Globus pallidus (tissue), 1 donor: ENCODE measurements around the gene CYP2E1.
"Not testable (repeated sequence)": the region's sequence is repeated elsewhere in the genome, so short reads cannot be mapped to it uniquely, and the experiment has no call there.

ENCODE experiments used
- DNase-seq: peaks from one replicate; pipeline ENCODE4 v3.0.0-alpha.2; 2015; ENCODE audit warnings: low spot score

The CYP2E1 gene

DNA sequence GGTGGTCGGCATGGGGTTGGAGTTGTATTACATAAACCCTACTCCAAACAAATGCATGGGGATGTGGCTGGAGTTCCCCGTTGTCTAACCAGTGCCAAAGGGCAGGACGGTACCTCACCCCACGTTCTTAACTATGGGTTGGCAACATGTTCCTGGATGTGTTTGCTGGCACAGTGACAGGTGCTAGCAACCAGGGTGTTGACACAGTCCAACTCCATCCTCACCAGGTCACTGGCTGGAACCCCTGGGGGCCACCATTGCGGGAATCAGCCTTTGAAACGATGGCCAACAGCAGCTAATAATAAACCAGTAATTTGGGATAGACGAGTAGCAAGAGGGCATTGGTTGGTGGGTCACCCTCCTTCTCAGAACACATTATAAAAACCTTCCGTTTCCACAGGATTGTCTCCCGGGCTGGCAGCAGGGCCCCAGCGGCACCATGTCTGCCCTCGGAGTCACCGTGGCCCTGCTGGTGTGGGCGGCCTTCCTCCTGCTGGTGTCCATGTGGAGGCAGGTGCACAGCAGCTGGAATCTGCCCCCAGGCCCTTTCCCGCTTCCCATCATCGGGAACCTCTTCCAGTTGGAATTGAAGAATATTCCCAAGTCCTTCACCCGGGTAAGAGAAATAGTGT lies at the start of gene CYP2E1:
Gene CYP2E1, plus strand, starts transcription at position 407 of the 632 bp plus-strand sequence. Its CDS starts 33 bp downstream, at position 440.
- no peak for DNase-seq

DNA sequence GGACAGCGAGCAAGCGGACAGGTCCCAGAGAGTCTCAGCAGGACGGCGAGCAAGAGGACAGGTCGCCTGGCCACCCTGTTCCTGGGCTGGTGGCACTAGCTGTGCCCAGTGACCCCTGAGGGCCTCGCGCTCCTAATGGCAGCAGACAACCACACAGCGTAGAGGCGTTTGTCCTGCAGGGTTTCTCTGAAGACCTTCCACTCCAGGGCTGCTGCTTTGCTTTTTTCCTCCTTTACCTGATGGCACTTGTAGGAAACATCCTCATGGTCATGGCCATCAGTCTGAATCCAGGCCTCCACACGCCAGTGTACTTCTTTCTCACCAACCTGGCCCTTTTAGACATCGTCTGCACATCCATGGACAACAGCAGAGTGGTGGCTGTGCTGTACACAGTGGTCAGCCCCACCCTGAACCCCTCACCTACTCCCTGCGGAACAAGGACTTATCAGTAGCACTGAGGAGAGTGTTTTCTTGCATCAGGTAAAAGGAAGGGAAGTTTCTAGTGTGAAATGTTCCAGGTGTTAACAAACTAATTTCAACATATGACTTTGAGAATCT lies 46.0 kb upstream of the CYP2E1 start:
- no peak for DNase-seq

DNA sequence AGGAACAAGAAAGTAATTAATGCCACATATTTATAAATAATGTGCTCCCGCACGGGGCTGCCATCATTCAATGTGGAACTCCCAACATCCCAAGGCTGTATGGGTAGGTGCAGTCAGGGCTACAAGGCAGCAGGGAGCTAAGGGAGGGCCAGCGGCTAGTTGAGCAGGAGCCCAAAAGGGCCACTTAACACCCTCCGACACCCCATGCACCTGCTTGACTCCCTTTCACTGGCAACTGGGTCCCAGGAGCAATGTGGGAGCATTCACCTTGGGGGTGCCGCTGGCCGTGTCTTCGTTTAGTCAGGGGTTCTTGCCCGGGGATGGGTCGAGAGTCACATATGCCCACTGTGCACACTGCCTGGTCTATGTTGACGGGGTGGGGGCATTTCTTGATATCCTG lies 45.5 kb upstream of the CYP2E1 start:
- DNase-seq = no peak

DNA sequence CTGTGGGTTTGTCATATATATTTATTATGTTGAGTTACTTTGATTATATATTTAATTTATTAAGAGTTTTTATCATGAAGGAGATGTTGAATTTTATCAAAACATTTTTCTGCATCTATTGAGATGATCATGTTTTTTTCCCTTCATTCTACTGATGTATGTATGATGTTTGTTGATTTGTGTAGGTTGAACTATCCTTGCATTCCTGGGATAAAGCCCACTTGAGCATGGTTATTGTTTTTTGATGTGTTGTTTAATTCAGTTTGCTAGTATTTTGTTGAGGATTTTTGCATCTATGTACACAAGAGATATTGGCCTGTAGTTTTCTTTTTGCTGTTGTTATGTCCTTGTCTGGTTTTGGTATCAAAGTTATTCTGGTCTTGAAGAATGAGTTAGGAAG lies 42.3 kb upstream of the CYP2E1 start:
- DNase-seq = no peak

DNA sequence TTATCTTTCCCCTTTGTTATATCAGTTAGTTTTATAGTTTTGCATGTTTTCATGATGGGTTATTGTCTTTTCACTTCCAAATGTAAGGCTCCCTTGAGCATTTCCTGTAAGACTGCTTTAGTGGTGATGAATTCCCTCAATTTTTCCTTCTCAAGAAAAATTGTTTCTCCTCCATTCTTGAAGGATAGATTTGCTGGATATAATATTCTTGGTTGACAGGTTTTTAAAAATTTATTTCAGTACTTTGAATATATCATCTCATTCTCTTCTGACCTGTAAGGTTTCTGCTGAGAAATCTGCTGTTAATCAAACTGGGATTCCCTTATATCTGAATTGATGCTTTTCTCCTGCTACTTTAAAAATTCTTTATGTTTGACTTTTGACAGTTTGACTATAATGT lies 40.1 kb upstream of the CYP2E1 start:
- DNase-seq = no peak

DNA sequence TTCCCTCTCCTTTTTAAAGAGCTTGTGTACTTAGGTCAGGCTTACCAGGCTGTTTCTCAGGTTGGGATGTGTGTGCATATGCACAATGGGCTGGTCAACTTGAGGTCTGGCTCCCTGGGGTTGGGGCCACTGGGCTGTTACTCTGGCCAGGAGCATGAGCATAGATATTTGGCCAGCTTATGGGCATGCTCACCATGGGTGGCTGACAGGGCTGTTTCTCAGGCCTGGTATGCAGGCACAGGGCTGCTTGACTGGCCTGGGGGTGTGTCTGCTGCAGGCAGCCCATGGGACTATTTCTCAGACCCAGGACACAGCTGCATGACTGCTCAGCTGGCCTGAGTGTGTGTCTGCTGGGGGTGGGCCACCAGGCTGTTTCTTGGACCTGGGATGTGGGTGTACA lies 38.8 kb upstream of the CYP2E1 start:
- no peak for DNase-seq

DNA sequence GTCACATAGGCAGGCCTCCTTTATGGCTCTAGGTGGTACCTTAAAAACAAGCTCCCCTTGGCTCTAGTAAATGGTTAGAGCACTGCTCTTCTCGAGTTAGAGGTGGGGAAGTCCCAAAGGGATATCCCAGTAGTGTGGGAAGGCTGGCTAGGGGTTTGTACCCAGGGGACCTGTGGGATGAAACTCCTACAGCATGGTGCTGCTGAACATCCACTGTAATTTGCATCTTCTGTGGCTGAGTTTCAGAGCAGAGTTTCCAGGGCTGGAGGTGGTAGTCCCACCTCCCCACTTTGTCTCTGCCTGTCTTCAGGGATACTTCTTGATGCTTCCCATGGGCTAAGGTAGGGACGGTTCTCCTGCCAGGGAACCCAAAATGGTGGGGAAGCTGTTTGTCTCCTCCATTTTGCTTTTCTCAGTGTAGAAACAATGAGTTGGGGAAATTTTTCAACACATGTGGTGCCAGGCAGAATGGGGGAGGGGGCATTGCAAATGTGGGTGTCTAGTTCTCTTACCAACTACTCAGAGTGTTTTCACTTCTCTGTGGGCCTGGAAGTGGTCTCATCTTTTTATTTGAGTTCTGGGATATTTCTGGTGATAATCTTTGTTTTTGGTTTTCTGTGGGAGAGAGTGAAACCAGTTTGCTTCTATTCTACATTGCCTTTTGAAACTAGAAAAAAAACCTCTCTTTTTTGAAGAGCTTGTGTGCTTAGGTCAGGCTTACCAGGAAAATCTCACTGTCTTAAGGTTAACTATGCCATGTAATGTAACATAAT lies 37.2 kb upstream of the CYP2E1 start:
- DNase-seq = no peak

DNA sequence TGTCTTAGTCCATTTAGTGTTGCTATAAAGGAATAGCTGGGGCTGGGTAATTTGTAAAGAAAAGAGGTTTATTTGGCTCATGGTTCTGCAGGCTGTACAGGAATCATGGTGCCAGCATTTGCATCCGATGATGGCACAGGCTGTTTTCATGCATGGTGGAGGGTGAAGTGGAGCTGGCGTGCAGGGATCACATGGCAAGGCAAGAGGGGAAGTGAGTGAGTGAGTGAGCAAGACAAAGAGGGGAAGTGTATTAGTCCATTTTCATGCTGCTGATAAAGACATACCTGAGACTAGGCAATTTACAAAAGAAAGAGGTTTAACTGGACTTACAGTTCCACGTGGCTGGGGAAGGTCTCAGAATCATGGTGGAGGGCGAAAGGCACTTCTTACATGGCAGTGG lies 33.6 kb upstream of the CYP2E1 start:
- DNase-seq = not testable (repeated sequence)

DNA sequence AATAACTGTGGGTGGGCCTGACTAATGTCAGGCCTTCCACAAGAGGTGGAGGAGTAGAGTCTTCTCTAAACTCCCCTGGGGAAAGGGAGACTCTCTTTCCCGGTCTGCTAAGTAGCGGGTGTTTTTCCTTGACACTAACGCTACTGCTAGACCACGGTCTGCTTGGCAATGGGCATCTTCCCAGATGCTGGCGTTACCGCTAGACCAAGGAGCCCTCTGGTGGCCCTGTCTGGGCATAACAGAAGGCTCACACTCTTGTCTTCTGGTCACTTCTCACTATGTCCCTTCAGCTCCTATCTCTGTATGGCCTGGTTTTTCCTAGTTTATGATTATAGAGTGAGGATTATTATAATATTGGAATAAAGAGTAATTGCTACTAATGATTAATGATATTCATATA lies 29.8 kb upstream of the CYP2E1 start:
- not testable (repeated sequence) for DNase-seq

DNA sequence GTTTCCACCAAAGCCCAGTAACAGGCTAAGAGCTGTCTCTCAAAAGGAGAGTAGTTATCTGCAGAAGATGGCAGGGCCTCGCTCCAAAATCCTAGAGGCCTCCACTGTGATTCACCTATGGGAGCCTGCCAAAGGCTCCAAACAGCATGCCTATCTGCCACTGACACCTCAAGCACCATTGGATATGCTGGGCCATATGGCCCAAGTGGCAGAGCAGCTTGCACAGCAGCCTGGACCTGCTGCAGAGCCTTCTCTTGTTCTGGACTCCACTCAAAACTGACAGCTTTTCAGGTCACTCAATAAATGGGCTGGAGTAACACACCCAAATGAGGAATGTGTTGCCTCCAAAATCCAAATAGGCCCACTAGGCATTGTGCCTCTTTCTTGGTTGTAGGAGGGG lies 28.0 kb upstream of the CYP2E1 start:
- not testable (repeated sequence) for DNase-seq

DNA sequence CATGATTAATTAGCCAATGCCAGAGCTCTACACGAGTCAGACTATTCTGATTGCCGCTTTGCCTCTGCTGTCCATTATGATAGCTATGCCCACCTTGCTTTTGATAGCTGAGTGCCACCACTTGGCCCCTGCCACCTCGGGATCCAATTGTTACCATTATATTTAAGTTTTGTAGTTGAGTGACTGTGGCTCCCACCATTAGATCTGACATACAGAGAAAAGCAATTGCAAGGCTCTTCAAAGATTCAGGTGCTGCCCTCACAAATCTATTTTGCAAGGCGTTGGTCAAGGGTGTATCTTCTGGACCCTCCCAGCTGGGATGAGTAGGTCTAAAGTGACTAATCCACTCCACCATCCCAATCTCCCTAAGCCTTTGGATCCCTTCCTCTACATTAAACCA lies 26.3 kb upstream of the CYP2E1 start:
- DNase-seq = not testable (repeated sequence)

DNA sequence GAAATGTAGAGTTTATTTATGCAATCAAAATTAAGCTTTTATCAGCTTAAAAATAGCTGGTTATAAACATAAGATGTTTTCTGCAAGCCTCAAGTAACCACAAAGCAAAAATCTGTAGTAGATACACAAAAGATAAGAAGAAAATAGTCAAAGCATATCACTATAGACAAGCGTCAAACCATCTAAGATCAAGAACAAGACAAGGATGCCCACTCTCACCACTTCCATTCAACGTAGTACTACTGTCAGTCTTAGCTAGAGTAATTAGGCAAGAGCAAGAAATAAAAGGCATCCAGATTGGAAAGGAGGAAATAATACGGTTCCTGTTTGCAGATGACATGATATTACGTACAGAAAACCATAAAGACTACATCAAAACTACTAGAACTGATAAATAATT lies 17.5 kb upstream of the CYP2E1 start:
- no peak for DNase-seq

DNA sequence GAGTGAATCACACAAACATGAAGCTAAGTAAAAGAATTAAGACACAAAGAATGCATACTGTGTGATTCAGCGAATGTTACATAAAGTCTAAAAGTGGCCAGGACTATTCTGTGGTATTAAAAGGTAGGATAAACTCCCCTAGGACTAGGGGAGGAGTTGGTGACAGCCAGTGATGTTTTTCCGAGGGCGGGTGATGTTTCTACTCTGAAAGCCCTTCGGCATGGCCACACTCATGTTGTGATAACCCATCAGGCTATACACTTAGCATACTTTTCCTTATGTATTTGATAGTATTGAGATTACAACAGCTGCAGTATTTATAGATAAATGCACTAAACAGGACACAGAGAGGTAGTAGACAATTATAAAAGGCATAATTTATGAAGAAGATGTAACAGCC lies 15.8 kb upstream of the CYP2E1 start:
- DNase-seq = no peak

DNA sequence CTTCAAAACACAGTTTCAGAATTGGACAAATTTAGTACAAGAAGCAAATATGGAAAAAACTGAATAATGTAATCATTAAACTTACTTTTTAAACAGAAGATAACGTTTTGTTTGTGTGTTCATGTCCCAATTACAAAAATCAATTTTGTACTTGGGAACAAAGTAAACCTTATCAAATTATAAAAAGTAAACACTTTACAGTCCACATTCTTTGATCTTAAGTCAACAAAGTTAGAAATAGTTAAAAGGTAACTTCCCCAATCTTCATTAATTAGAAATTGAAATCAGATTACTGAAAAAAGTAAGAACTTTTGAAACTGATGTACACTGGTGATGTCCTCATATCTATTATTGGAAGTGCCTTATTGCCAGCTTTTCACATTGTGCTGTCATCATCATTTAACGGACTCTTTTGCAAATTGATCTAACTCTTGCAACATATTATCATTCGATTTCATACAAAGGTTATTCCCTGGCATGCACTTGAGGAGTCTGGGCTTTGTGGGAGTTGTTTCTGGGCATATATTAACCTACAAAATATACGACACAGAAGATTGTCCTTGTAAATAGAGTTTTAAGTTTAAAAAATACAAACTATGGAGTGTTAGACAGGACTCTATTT lies 15.1 kb upstream of the CYP2E1 start:
- DNase-seq = no peak

DNA sequence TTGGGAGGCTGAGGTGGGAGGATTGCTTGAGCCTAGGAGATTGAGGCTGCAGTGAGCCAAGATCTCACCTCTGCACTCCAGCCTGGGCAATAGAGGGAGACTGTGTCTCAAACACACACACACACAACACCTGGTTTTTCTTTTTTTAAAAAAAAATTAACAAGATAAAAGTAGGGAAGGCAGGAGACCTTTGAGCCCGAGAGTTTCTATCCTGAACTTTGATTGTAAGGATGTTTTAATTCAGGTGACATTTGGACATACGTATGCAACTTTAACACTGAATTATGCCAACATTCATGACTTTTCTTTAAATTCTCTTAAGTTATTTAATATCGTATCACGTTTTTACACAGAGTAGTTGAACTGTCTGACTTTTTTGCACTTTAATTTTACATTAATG lies 11.7 kb upstream of the CYP2E1 start:
- DNase-seq = no peak

DNA sequence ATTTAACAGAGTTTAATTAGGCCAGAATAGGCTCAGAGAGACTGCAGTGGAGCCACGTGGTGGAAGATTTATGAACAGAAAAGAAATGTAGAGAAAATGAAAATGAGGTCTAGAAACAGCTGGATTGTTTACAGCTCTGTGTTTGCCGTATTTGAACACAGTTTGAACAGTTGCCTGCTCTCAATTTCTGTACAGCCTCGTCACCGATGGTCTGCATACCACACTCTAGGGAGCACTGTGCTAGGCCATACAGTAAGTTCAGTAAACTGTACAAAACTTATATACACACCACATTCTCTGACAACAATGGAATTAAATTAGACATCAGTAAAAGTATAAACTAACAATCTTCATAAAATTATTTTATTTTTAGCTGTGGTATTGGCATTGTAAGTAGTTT lies 11.1 kb upstream of the CYP2E1 start:
- DNase-seq = no peak

DNA sequence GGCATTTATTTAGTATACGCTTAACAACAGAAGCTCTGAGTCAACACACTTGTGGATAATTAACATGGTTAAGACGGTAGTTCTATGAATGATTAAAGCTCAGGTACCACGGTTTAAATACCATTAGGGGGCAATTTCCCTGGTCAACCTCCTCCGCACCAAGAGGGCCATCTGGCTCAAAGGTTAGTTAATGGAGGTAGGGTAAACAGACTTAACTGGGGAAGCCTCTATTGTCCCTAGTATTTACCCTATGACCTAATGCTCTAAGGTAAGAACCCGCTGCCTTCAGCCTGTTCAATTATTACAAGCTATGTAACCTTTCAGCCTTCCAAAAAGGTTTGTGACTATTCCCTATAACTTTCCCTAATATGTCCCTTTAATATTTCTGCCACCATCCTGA lies 8.6 kb upstream of the CYP2E1 start:
- not testable (repeated sequence) for DNase-seq

DNA sequence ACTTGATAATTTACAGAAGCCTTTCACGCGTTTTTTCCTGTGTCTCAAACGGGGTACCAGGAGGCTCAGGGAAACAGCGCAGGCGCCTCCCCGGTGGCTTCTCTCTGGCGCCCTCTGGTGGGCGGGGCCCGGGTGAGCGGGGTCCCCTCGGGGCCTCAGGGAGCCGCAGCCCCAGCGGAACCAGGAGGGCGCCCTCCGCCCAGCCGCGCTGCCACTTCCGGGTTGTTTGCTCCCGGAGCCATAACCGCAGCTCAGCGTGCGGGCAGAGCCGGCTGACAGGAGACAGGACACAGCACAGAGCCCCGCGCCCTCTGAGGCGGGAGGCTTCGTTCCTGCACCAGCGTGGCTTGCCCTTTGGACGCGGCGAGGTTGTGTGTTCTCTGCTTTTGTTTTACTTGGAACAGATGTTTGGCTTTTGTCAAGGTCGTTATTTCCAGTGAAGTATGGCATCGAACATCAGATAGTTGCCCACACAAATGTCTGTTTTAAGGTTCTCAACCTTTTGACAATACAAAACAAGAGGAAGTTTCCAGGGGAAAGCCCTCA lies 6.9 kb upstream of the CYP2E1 start:
- peak; percentile 65 for DNase-seq

DNA sequence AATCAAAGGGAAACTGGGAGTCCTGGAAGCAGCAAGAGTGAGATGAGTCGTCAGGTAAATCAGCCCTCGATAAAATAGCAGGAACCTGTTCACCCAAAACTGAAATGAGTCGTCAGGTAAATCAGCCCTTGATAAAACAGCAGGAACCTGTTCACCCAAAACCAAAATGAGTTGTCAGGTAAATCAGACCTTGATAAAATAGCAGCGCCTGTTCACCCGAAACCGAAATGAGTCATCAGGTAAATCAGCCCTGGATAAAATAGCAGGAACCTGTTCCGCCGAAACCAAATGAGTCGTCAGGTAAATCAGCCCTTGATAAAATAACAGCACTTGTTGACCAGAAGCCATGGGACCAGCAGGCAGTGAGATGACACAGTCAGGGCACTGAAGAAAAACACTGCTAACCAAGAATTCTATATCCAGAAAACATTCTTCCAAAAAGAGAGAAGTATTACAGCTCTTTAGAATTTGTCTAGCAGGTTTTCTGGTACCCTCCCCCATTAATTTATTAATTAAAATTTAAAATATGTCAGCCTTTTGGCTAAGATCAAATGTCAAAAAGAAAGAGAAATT lies 3.4 kb upstream of the CYP2E1 start:
- no peak for DNase-seq

DNA sequence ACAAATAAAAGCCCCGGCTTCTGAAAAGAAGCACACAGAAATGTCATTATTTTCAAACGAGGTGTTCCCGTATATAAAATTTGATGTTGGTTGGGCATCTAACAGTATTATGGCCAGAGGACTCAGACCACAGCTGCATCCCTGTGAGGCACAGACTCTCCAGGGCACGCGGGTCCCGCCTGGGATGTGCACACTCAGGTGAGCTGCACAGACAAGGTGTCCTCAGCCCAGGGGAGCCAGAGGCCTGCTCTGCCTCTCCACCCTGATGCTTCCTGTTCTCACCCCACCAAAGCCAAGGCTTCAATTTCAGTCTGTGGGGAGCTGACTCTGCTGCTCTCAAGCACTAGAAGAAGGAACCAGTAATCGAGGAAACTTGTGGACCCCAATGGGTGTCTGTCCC lies 1.7 kb upstream of the CYP2E1 start:
- no peak for DNase-seq

DNA sequence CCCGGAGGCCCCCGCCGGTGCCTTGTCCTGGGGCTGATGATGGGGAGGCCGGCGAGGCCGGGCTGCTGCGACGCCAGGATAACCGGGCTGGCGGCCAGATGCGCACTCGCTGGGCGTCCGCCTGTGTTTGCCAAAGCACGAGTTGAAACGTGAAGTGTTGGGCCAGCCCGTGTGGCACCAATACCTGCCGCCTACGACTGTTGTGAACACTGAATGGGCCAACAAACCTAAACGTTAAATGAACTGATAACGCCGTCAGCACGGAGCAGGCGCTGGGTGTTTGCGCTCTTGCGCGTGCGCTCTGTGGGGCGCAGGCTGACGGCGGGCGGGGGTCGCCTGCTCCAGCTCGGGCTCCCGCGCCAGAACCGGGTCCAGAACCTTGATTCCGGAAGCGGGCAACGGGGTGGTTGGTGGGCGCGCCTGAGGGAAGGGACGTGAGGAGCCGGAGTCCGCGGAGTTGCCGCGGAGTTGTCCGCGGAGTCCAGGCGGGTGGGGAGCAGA lies 658 bp downstream of the CYP2E1 start:
- no peak for DNase-seq

DNA sequence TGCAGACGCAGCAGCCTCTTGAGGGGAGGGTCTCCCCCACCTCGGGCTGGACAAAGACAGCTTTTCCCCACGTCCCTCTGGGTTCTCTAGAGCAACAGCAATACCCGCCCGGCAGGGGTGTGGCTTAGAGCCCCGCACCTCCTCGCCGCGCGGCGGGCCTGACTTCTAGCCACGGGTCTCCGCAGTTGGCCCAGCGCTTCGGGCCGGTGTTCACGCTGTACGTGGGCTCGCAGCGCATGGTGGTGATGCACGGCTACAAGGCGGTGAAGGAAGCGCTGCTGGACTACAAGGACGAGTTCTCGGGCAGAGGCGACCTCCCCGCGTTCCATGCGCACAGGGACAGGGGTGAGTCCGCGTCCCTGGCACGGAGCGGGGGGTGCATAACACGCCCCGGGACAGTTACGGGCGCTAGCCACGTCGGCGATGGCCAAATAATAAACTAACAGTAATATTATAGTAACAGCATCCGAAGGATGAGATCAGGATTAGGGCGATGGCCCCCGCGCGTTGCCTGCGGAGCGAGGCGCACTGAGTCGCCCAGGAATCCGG lies 1.2 kb downstream of the CYP2E1 start:
- DNase-seq = no peak
